Measurements from ENCODE around the gene SORBS2.

GRCh38 chr4:185541251-185541727 lies 270.7 kb downstream of the SORBS2 start:
- TF ChIP-seq POLR2A (IDR thresholded peaks at IDR 0.05; ENCODE audit: low read length) (no peak), GATA1 (IDR thresholded peaks at IDR 0.05; ENCODE audit: low read depth, low read length) (no peak)

All from erythroblast (primary cell).